ENCODE data around the gene ATP8A1.

GRCh38 chr4:42607011-42607726 lies 49.7 kb downstream of the ATP8A1 start:
- TF ChIP-seq, protein P1, sequence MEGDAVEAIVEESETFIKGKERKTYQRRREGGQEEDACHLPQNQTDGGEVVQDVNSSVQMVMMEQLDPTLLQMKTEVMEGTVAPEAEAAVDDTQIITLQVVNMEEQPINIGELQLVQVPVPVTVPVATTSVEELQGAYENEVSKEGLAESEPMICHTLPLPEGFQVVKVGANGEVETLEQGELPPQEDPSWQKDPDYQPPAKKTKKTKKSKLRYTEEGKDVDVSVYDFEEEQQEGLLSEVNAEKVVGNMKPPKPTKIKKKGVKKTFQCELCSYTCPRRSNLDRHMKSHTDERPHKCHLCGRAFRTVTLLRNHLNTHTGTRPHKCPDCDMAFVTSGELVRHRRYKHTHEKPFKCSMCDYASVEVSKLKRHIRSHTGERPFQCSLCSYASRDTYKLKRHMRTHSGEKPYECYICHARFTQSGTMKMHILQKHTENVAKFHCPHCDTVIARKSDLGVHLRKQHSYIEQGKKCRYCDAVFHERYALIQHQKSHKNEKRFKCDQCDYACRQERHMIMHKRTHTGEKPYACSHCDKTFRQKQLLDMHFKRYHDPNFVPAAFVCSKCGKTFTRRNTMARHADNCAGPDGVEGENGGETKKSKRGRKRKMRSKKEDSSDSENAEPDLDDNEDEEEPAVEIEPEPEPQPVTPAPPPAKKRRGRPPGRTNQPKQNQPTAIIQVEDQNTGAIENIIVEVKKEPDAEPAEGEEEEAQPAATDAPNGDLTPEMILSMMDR (IDR thresholded peaks at IDR 0.05), result no peak
- no peak for TF ChIP-seq SIN3A (IDR thresholded peaks at IDR 0.05; ENCODE audit: borderline replicate concordance, insufficient read depth, low read depth, low read length)
- TF ChIP-seq POLR2AphosphoS5 (IDR thresholded peaks at IDR 0.05; ENCODE audit: low read depth, low read length), result no peak
- TF ChIP-seq TCF7L2 (IDR thresholded peaks at IDR 0.05; ENCODE audit: low read depth, low read length), result no peak
- TF ChIP-seq, protein P2, sequence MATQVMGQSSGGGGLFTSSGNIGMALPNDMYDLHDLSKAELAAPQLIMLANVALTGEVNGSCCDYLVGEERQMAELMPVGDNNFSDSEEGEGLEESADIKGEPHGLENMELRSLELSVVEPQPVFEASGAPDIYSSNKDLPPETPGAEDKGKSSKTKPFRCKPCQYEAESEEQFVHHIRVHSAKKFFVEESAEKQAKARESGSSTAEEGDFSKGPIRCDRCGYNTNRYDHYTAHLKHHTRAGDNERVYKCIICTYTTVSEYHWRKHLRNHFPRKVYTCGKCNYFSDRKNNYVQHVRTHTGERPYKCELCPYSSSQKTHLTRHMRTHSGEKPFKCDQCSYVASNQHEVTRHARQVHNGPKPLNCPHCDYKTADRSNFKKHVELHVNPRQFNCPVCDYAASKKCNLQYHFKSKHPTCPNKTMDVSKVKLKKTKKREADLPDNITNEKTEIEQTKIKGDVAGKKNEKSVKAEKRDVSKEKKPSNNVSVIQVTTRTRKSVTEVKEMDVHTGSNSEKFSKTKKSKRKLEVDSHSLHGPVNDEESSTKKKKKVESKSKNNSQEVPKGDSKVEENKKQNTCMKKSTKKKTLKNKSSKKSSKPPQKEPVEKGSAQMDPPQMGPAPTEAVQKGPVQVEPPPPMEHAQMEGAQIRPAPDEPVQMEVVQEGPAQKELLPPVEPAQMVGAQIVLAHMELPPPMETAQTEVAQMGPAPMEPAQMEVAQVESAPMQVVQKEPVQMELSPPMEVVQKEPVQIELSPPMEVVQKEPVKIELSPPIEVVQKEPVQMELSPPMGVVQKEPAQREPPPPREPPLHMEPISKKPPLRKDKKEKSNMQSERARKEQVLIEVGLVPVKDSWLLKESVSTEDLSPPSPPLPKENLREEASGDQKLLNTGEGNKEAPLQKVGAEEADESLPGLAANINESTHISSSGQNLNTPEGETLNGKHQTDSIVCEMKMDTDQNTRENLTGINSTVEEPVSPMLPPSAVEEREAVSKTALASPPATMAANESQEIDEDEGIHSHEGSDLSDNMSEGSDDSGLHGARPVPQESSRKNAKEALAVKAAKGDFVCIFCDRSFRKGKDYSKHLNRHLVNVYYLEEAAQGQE (IDR thresholded peaks at IDR 0.05; ENCODE audit: insufficient read depth in 1 of 2, low read depth in 2 of 2, low read length in 1 of 2), result no peak
